Neural cell (in vitro differentiated cells): ENCODE results near the gene RELT. TPM values are rescaled to one million over a fixed set of nuclear protein-coding genes. Genes with fewer than 3 reads are reported as not detected.

ENCODE experiments used
- H2AFZ ChIP-seq: fragments of 200-600, 300-800 bp; sonication (generic), shearing (Covaris generic); 2 replicates; pipeline ENCODE4 v1.6.0; 2014; ENCODE audit warnings: low read depth, mild to moderate bottlenecking, antibody characterized with exemption, low read length, moderate library complexity
- H3F3A ChIP-seq: fragments of 200-600 bp; shearing (Covaris generic); 2 replicates; pipeline ENCODE4 v1.6.1; 2016; ENCODE audit warnings: mild to moderate bottlenecking, moderate library complexity, mixed read lengths, antibody characterized with exemption, low read length; ENCODE audit not compliant: insufficient read depth, poor library complexity, severe bottlenecking
- H3K27ac ChIP-seq: fragments of 200-600, 300-800 bp; sonication (generic), shearing (Covaris generic); 2 replicates; pipeline ENCODE4 v1.5.1; 2014; ENCODE audit warnings: mild to moderate bottlenecking, low read length, moderate library complexity
- H3K27me3 ChIP-seq: fragments of 300-800, 200-600 bp; sonication (generic), shearing (Covaris generic); 2 replicates; pipeline ENCODE4 v1.6.0; 2014; ENCODE audit warnings: mild to moderate bottlenecking, low read depth, low read length, moderate library complexity; ENCODE audit not compliant: insufficient read depth
- H3K36me3 ChIP-seq: fragments of 300-800, 200-600 bp; sonication (generic), shearing (Covaris generic); 2 replicates; pipeline ENCODE4 v1.5.1; 2014; ENCODE audit warnings: mild to moderate bottlenecking, antibody characterized with exemption, low read length, moderate library complexity; ENCODE audit not compliant: insufficient read depth
- H3K4me2 ChIP-seq: fragments of 300-800, 200-600 bp; sonication (generic), shearing (Covaris generic); 2 replicates; pipeline ENCODE4 v1.6.0; 2014; ENCODE audit warnings: mild to moderate bottlenecking, low read length
- H3K4me3 ChIP-seq: fragments of 300-800, 200-600 bp; sonication (generic), shearing (Covaris generic); 2 replicates; pipeline ENCODE4 v1.5.1; 2014; ENCODE audit warnings: mild to moderate bottlenecking, low read length, moderate library complexity
- H3K79me2 ChIP-seq: fragments of 200-600 bp; shearing (Covaris generic); replicated peaks from 2 replicates; pipeline ENCODE4 v1.6.0; 2014; ENCODE audit warnings: mild to moderate bottlenecking, low read length, moderate library complexity; ENCODE audit not compliant: insufficient read depth
- H3K9ac ChIP-seq: fragments of 300-800, 200-600 bp; sonication (generic), shearing (Covaris generic); 2 replicates; pipeline ENCODE4 v1.6.1; 2016; ENCODE audit warnings: mild to moderate bottlenecking, low read length, mixed read lengths
- H3K9me2 ChIP-seq: fragments of 200-600 bp; shearing (Covaris generic); 2 replicates; pipeline ENCODE4 v1.6.1; 2016; ENCODE audit warnings: mild to moderate bottlenecking, low read length, mixed read lengths; ENCODE audit not compliant: insufficient read depth
- H3K9me3 ChIP-seq: fragments of 200-600, 300-800 bp; sonication (generic), shearing (Covaris generic); 2 replicates; pipeline ENCODE4 v1.6.1; 2016; ENCODE audit warnings: mild to moderate bottlenecking, mixed run types, low read length, moderate library complexity, mixed read lengths
- H4K20me1 ChIP-seq: fragments of 200-600 bp; shearing (Covaris generic); 2 replicates; pipeline ENCODE4 v1.6.1; 2016; ENCODE audit warnings: mild to moderate bottlenecking, mixed run types; ENCODE audit not compliant: insufficient read depth
- EP300 ChIP-seq: fragments of 450-650 bp; conservative IDR thresholded peaks from 2 replicates; pipeline ENCODE4 v1.6.1; 2014; ENCODE audit warnings: antibody characterized with exemption, mild to moderate bottlenecking, moderate library complexity; ENCODE audit not compliant: poor library complexity, severe bottlenecking
- EZH2 ChIP-seq: fragments of 200-600, 300-800 bp; shearing (Covaris generic), sonication (generic); IDR thresholded peaks from 2 replicates; pipeline ENCODE4 v1.6.1; 2014; ENCODE audit warnings: antibody characterized with exemption, low read length, borderline replicate concordance, mild to moderate bottlenecking; ENCODE audit not compliant: insufficient read depth, poor library complexity, severe bottlenecking
- MXI1 ChIP-seq: fragments of 450-650 bp; conservative IDR thresholded peaks from 2 replicates; pipeline ENCODE4 v1.6.1; 2014; ENCODE audit warnings: antibody characterized with exemption, mild to moderate bottlenecking; ENCODE audit not compliant: poor library complexity, severe bottlenecking
- POLR2AphosphoS5 ChIP-seq: IDR thresholded peaks from 2 replicates; pipeline ENCODE4 v1.6.1; 2012
- RAD21 ChIP-seq: fragments of 450-650 bp; conservative IDR thresholded peaks from 2 replicates; pipeline ENCODE4 v1.6.1; 2014; ENCODE audit warnings: antibody characterized with exemption, mild to moderate bottlenecking, moderate library complexity
- SMC3 ChIP-seq: fragments of 450-650 bp; conservative IDR thresholded peaks from 2 replicates; pipeline ENCODE4 v1.6.1; 2014; ENCODE audit warnings: antibody characterized with exemption, mild to moderate bottlenecking, moderate library complexity; ENCODE audit not compliant: poor library complexity
- TAF1 ChIP-seq: IDR thresholded peaks from 2 replicates; pipeline ENCODE4 v1.6.1; 2012; ENCODE audit warnings: low read depth
- polyA plus RNA-seq: library from polyadenylated mRNA; depleted of rRNA; stranded (reverse); fragments of >200 nt; gene quantifications from 2 replicates; pipeline ENCODE4 v1.2.3, GENCODE V29; 2014
- TF ChIP-seq, protein P1 (sequence below): IDR thresholded peaks from 2 replicates; pipeline ENCODE4 v1.6.1; 2012; ENCODE audit warnings: borderline replicate concordance
- TF ChIP-seq, protein P2 (sequence below): fragments of 450-650 bp; IDR thresholded peaks from 2 replicates; pipeline ENCODE4 v1.5.1; 2014; ENCODE audit warnings: antibody characterized with exemption, mild to moderate bottlenecking, moderate library complexity; ENCODE audit not compliant: poor library complexity, severe bottlenecking

RELT gene
- polyA plus RNA-seq, 1 donor from 2014 or later = 12.4 TPM

GRCh38 chr11:73360743-73361369, 15.3 kb upstream of the RELT start:
- Histone ChIP-seq H3K4me3 (no peak overlapping the region), H3K79me2 (no peaks in the 10 kb centered on the region), H3K36me3 (no peaks in the 10 kb centered on the region), H2AFZ (no peak overlapping the region), H3K9me2 (no peaks in the 10 kb centered on the region), H3K9me3 (no peaks in the 10 kb centered on the region), H3K27ac (no peak overlapping the region), H3F3A (no peaks in the 10 kb centered on the region), H3K4me2 (no peak overlapping the region), H4K20me1 (no peaks in the 10 kb centered on the region), H3K9ac (no peak overlapping the region), H3K27me3 (no peaks in the 10 kb centered on the region)
- TF ChIP-seq EZH2 = no peak
- TF ChIP-seq, protein P1, sequence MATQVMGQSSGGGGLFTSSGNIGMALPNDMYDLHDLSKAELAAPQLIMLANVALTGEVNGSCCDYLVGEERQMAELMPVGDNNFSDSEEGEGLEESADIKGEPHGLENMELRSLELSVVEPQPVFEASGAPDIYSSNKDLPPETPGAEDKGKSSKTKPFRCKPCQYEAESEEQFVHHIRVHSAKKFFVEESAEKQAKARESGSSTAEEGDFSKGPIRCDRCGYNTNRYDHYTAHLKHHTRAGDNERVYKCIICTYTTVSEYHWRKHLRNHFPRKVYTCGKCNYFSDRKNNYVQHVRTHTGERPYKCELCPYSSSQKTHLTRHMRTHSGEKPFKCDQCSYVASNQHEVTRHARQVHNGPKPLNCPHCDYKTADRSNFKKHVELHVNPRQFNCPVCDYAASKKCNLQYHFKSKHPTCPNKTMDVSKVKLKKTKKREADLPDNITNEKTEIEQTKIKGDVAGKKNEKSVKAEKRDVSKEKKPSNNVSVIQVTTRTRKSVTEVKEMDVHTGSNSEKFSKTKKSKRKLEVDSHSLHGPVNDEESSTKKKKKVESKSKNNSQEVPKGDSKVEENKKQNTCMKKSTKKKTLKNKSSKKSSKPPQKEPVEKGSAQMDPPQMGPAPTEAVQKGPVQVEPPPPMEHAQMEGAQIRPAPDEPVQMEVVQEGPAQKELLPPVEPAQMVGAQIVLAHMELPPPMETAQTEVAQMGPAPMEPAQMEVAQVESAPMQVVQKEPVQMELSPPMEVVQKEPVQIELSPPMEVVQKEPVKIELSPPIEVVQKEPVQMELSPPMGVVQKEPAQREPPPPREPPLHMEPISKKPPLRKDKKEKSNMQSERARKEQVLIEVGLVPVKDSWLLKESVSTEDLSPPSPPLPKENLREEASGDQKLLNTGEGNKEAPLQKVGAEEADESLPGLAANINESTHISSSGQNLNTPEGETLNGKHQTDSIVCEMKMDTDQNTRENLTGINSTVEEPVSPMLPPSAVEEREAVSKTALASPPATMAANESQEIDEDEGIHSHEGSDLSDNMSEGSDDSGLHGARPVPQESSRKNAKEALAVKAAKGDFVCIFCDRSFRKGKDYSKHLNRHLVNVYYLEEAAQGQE = no peak
- no peak for TF ChIP-seq POLR2AphosphoS5
- TF ChIP-seq, protein P2, sequence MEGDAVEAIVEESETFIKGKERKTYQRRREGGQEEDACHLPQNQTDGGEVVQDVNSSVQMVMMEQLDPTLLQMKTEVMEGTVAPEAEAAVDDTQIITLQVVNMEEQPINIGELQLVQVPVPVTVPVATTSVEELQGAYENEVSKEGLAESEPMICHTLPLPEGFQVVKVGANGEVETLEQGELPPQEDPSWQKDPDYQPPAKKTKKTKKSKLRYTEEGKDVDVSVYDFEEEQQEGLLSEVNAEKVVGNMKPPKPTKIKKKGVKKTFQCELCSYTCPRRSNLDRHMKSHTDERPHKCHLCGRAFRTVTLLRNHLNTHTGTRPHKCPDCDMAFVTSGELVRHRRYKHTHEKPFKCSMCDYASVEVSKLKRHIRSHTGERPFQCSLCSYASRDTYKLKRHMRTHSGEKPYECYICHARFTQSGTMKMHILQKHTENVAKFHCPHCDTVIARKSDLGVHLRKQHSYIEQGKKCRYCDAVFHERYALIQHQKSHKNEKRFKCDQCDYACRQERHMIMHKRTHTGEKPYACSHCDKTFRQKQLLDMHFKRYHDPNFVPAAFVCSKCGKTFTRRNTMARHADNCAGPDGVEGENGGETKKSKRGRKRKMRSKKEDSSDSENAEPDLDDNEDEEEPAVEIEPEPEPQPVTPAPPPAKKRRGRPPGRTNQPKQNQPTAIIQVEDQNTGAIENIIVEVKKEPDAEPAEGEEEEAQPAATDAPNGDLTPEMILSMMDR = no peak
- TF ChIP-seq SMC3 = no peak

DNA sequence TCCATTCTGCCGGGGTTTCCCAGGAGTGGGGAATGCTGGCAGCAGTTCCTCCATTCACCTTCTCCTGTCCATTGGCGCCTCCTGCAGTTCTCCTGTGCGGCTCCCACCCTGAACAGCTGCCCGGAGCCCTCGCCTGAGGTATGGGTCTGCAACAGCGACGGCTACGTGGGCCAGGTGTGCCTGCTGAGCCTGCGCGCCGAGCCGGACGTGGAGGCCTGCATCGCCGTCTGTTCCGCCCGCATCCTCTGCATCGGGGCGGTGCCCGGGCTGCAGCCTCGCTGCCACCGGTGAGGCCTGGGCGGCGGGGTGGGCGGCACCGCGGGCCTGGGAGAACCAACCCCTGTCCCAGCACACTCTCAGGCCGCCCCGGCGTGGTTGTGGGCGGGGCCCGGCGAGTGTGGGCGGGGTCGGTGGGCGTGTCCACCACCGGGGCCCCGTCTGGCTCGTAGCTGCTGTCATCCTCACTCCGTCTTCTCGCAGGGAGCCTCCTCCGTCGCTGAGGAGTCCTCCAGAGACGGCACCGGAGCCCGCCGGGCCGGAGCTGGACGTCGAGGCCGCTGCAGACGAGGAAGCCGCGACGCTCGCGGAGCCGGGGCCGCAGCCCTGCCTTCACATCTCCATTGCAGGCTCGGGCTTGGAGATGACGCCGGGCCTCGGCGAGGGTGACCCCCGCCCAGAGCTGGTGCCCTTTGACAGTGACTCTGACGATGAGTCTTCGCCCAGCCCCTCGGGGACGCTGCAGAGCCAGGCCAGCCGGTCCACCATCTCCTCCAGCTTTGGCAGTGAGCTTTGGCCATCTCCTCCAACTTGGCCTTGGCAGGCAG, 14.0 kb upstream of the RELT start:
- Histone ChIP-seq H3K36me3 (no peaks in the 10 kb centered on the region), H2AFZ (no peak overlapping the region), H3K4me2 (no peak overlapping the region), H3K4me3 (no peak overlapping the region), H4K20me1 (no peaks in the 10 kb centered on the region), H3K27ac (no peak overlapping the region), H3K9ac (no peak overlapping the region), H3K79me2 (no peaks in the 10 kb centered on the region), H3K9me3 (no peaks in the 10 kb centered on the region), H3K27me3 (no peaks in the 10 kb centered on the region), H3F3A (no peaks in the 10 kb centered on the region), H3K9me2 (no peaks in the 10 kb centered on the region)
- TF ChIP-seq EP300 = no peak
- no peak for TF ChIP-seq TAF1
- TF ChIP-seq EZH2 = no peak
- TF ChIP-seq SMC3 = no peak
- no peak for TF ChIP-seq MXI1
- TF ChIP-seq, protein P2 = no peak
- TF ChIP-seq RAD21 = no peak
